Measurements from ENCODE around the gene CFAP68.
A peak's percentile ranks its signal among the peaks of the same experiment; 100 is the strongest.

The CFAP68 gene

GRCh38 chr11:111878849-111879636 lies at the start of gene CFAP68, which contains the start of gene FDXACB1:
TSS of gene CFAP68 (plus strand) at chr11:111879541. CDS start at chr11:111879561, 20 bp downstream.
TSS of gene FDXACB1 (minus strand) at chr11:111879165. CDS start at chr11:111879132, 33 bp downstream.
- peak; percentile 96 for DNase-seq

- DNase-seq: no peak
Measured at GRCh38 chr11:111833524-111833923, 45.8 kb upstream of the CFAP68 start.

GRCh38 chr11:111834432-111835163 lies 44.7 kb upstream of the CFAP68 start:
- DNase-seq: no peak

- DNase-seq: no peak
Measured at GRCh38 chr11:111835665-111836064, 43.7 kb upstream of the CFAP68 start.

- DNase-seq: no peak
Measured at GRCh38 chr11:111836162-111836561, 43.2 kb upstream of the CFAP68 start.

GRCh38 chr11:111836721-111837120 lies 42.6 kb upstream of the CFAP68 start:
- no peak for DNase-seq

- DNase-seq: no peak
Measured at GRCh38 chr11:111837366-111837891, 41.9 kb upstream of the CFAP68 start.

GRCh38 chr11:111838054-111838453 lies 41.3 kb upstream of the CFAP68 start:
- DNase-seq: no peak

- no peak for DNase-seq
Measured at GRCh38 chr11:111840143-111840542, 39.2 kb upstream of the CFAP68 start.

- peak; percentile 82 for DNase-seq
Measured at GRCh38 chr11:111841370-111842053, 37.8 kb upstream of the CFAP68 start.

GRCh38 chr11:111843661-111844060 lies 35.7 kb upstream of the CFAP68 start:
- DNase-seq: no peak

GRCh38 chr11:111845276-111846028 lies 33.9 kb upstream of the CFAP68 start:
- DNase-seq: no peak

- DNase-seq: no peak
Measured at GRCh38 chr11:111846063-111846462, 33.3 kb upstream of the CFAP68 start.

- no peak for DNase-seq
Measured at GRCh38 chr11:111846636-111847035, 32.7 kb upstream of the CFAP68 start.

- DNase-seq: no peak
Measured at GRCh38 chr11:111849631-111850030, 29.7 kb upstream of the CFAP68 start.

GRCh38 chr11:111851067-111851466 lies 28.3 kb upstream of the CFAP68 start:
- no peak for DNase-seq

- no peak for DNase-seq
Measured at GRCh38 chr11:111851636-111852035, 27.7 kb upstream of the CFAP68 start.

GRCh38 chr11:111852103-111852502 lies 27.2 kb upstream of the CFAP68 start:
- no peak for DNase-seq

GRCh38 chr11:111855506-111855905 lies 23.8 kb upstream of the CFAP68 start:
- DNase-seq: no peak

- no peak for DNase-seq
Measured at GRCh38 chr11:111860257-111860656, 19.1 kb upstream of the CFAP68 start.

- DNase-seq: no peak
Measured at GRCh38 chr11:111870113-111870512, 9.2 kb upstream of the CFAP68 start.

GRCh38 chr11:111870522-111870885 lies 8.8 kb upstream of the CFAP68 start:
- DNase-seq: no peak
